CD14-positive monocyte (primary cell): Measurements from ENCODE around the gene DISP1. TPM values are rescaled to one million over a fixed set of nuclear protein-coding genes. Genes with fewer than 3 reads are reported as not detected.

ENCODE experiments used
- DNase-seq, 3 donors: peaks; one replicate each; pipeline ENCODE4 v3.0.0-alpha.2; 2011 to 2022
- H2AFZ ChIP-seq: 2 replicates; pipeline ENCODE4 v1.6.0; 2012; ENCODE audit warnings: mild to moderate bottlenecking, low read depth, low read length, inconsistent platforms; ENCODE audit not compliant: insufficient read depth, poor library complexity, severe bottlenecking
- H3K27ac ChIP-seq, 2 donors: 1 replicate in 1 of 2; 2 replicates in 1 of 2; pipeline ENCODE4 v1.5.1; 2012 to 2013; ENCODE audit warnings: low read length in 2 of 2, control low read depth in 1 of 2, inconsistent platforms in 1 of 2, low read depth in 1 of 2, mild to moderate bottlenecking in 1 of 2
- H3K27me3 ChIP-seq, 2 donors: one replicate each; pipeline versions ENCODE4 v1.6.0 to v1.6.1; 2011 to 2013; ENCODE audit warnings: low read length in 2 of 2; ENCODE audit not compliant: control insufficient read depth in 2 of 2, insufficient read depth in 2 of 2
- H3K36me3 ChIP-seq, 2 donors: replicated peaks in 1 of 2; 1 replicate in 1 of 2; 2 replicates in 1 of 2; pipeline versions ENCODE4 v1.5.1 to v1.6.1; 2012 to 2013; ENCODE audit warnings: low read length in 2 of 2, control low read depth in 1 of 2, inconsistent platforms in 1 of 2, mild to moderate bottlenecking in 1 of 2; ENCODE audit not compliant: insufficient read depth in 2 of 2, control insufficient read depth in 1 of 2
- H3K4me1 ChIP-seq, 2 donors: 1 replicate in 1 of 2; 2 replicates in 1 of 2; pipeline versions ENCODE4 v1.5.1 to v1.6.1; 2012 to 2013; ENCODE audit warnings: low read length in 2 of 2, control low read depth in 1 of 2, inconsistent platforms in 1 of 2, mild to moderate bottlenecking in 1 of 2, moderate library complexity in 1 of 2; ENCODE audit not compliant: insufficient read depth in 2 of 2, control insufficient read depth in 1 of 2
- H3K4me2 ChIP-seq: replicated peaks from 2 replicates; pipeline ENCODE3; 2012; ENCODE audit warnings: low read length, moderate library complexity, mild to moderate bottlenecking; ENCODE audit not compliant: poor library complexity, severe bottlenecking; ENCODE audit errors: extremely low read depth
- H3K4me3 ChIP-seq, 3 experiments: fragments of 200-600 bp in 1 of 3; sonication (generic) in 1 of 3; replicated peaks in 1 of 3; 1 replicate in 2 of 3; 2 replicates in 1 of 3; pipeline ENCODE4 v1.5.1; 2011 to 2013; ENCODE audit warnings: low read length in 3 of 3, mild to moderate bottlenecking in 3 of 3, control low read depth in 2 of 3, low read depth in 2 of 3, inconsistent platforms in 1 of 3, moderate library complexity in 1 of 3
- H3K79me2 ChIP-seq: 2 replicates; pipeline ENCODE4 v1.6.0; 2012; ENCODE audit warnings: mild to moderate bottlenecking, control low read depth, inconsistent platforms, low read length, moderate library complexity; ENCODE audit not compliant: insufficient read depth
- H3K9ac ChIP-seq: 2 replicates; pipeline ENCODE4 v1.6.0; 2017; ENCODE audit warnings: low read length, mild to moderate bottlenecking; ENCODE audit not compliant: insufficient read depth, poor library complexity, severe bottlenecking
- H3K9me3 ChIP-seq, 2 donors: replicated peaks in 1 of 2; 1 replicate in 1 of 2; 2 replicates in 1 of 2; pipeline versions ENCODE4 v1.5.1 to v1.6.1; 2012 to 2013; ENCODE audit warnings: low read length in 2 of 2, control low read depth in 1 of 2; ENCODE audit not compliant: control insufficient read depth in 1 of 2, insufficient read depth in 1 of 2
- H4K20me1 ChIP-seq: 2 replicates; pipeline ENCODE4 v1.6.0; 2012; ENCODE audit warnings: mild to moderate bottlenecking, low read length, control low read depth, moderate library complexity; ENCODE audit not compliant: insufficient read depth
- H3K27ac Mint-ChIP-seq, 7 donors: one replicate each; pipeline ENCODE4 v1.8.0; 2020; ENCODE audit warnings: mild to moderate bottlenecking in 7 of 7, mixed read lengths in 7 of 7, moderate library complexity in 6 of 7, inconsistent platforms in 2 of 7
- H3K27me3 Mint-ChIP-seq, 3 donors: one replicate each; pipeline ENCODE4 v1.8.0; 2021 to 2022; ENCODE audit warnings: low read depth in 3 of 3, mild to moderate bottlenecking in 3 of 3, mixed read lengths in 3 of 3, moderate library complexity in 3 of 3, inconsistent platforms in 1 of 3
- H3K36me3 Mint-ChIP-seq, 2 donors: one replicate each; pipeline ENCODE4 v1.8.0; 2020; ENCODE audit warnings: mixed read lengths in 2 of 2, inconsistent platforms in 1 of 2, mild to moderate bottlenecking in 1 of 2
- H3K4me1 Mint-ChIP-seq: one replicate; pipeline ENCODE4 v1.8.0; 2020; ENCODE audit warnings: mild to moderate bottlenecking, mixed read lengths
- H3K4me3 Mint-ChIP-seq, 2 donors: one replicate each; pipeline ENCODE4 v1.8.0; 2020; ENCODE audit warnings: mild to moderate bottlenecking in 2 of 2, mixed read lengths in 2 of 2, moderate library complexity in 1 of 2
- H3K9me3 Mint-ChIP-seq, 7 donors: one replicate each; pipeline ENCODE4 v1.8.0; 2020 to 2022; ENCODE audit warnings: mixed read lengths in 7 of 7, mild to moderate bottlenecking in 6 of 7, moderate library complexity in 6 of 7, inconsistent platforms in 2 of 7
- CTCF ChIP-seq: fragments of 200-600 bp; IDR thresholded peaks from one replicate; pipeline ENCODE4 v1.8.0; 2022; ENCODE audit warnings: antibody characterized with exemption, mild to moderate bottlenecking
- WGBS: methylation state at CpG from one replicate; pipeline ENCODE4 v1.1.5; 2013; ENCODE audit warnings: missing lambda C conversion rate; ENCODE audit not compliant: insufficient coverage; 5-methylcytosine and 5-hydroxymethylcytosine counted together
- intact Hi-C, 2 donors: fragments of 100-400 bp; cut with micrococcal nuclease; formaldehyde crosslinking; loops; one replicate each; pipeline versions ENCODE4 v1.15.0 to v1.15.1; 2023
- polyA plus RNA-seq, 3 donors: library from polyadenylated mRNA; depleted of rRNA in 1 of 3; unstranded in 2 of 3; stranded (reverse) in 1 of 3; fragments of 300-500 nt in 2 of 3; fragments of >200 nt in 1 of 3; fragmentation: Illumina TruSeq in 2 of 3; gene quantifications; 1 replicate in 2 of 3; 2 replicates in 1 of 3; pipeline ENCODE4 v1.2.3, GENCODE V29; 2012 to 2021

The DISP1 gene
- polyA plus RNA-seq, 3 donors = 0.34 to 2.1 (median 0.61) TPM

DNA sequence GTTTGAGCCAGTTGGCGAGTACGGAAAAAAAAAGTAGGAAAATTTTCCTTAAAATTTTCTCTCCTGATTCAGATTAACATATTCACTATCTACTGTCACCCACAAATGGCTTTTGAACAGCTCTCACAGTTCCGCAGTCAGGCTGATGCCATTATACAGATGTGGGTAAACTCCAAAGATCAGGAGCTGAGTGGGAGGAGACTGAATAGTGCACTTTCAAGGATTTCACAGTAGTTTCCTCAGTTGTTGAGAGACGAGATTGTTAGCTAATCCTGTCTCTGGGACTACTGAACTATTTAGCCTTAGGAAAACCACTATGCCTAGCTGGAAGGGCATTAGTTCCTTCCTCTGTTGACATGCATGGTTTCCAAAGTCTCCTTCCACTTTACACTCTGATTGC lies 3.2 kb upstream of the DISP1 start:
- peaks cover 0 to 3% of the 10 kb centered on the region in 2 donors for H3K36me3 Mint-ChIP-seq
- no peaks in the 10 kb centered on the region for H3K36me3 ChIP-seq
- no CpG with 5 or more reads among the region's 4 CpGs for WGBS
- H3K4me3 ChIP-seq = no peak overlapping the region
- H3K27ac ChIP-seq = no peak overlapping the region
- intact Hi-C loops = no loop called here
- H3K9me3 Mint-ChIP-seq = no peaks in the 10 kb centered on the region
- DNase-seq = no peak
- H3K27me3 ChIP-seq = no peaks in the 10 kb centered on the region
- H3K27ac Mint-ChIP-seq = no peak overlapping the region
- no peaks in the 10 kb centered on the region for H4K20me1 ChIP-seq
- no peak overlapping the region for H3K4me3 Mint-ChIP-seq
- peaks cover 16% of the 10 kb centered on the region for H3K4me1 Mint-ChIP-seq
- peaks cover 13 to 15% of the 10 kb centered on the region in 2 donors for H3K4me1 ChIP-seq
- no peaks in the 10 kb centered on the region for H3K9me3 ChIP-seq
- TF ChIP-seq CTCF = no peak
- H3K9ac ChIP-seq = no peak overlapping the region
- H3K27me3 Mint-ChIP-seq = peaks cover 0 to 8% (median 4%) of the 10 kb centered on the region in 3 donors
- H3K4me2 ChIP-seq = no peak overlapping the region
- H3K79me2 ChIP-seq = no peaks in the 10 kb centered on the region
- H2AFZ ChIP-seq = no peak overlapping the region

GRCh38 chr1:222813866-222814535 lies 838 bp upstream of the DISP1 start:
- Histone ChIP-seq H2AFZ (peak overlapping the region; percentile 98), H3K27me3 (no peaks in the 10 kb centered on the region), H3K27ac (peak overlapping the region; percentile 80 to 84), H3K4me3 (peak overlapping the region in 1 of 3 experiments; percentile 93), H3K79me2 (no peaks in the 10 kb centered on the region), H3K9me3 (no peaks in the 10 kb centered on the region), H3K4me1 (peaks cover 13 to 15% of the 10 kb centered on the region in 2 donors), H3K4me2 (peak overlapping the region; percentile 94), H3K36me3 (no peaks in the 10 kb centered on the region), H3K9ac (peak overlapping the region; percentile 80), H4K20me1 (no peaks in the 10 kb centered on the region)
- no peak for TF ChIP-seq CTCF
- WGBS = 95% methylated on average over 9 of the region's 14 CpGs
- Mint-ChIP-seq H3K9me3 (peaks cover 0 to under 1% (median 0%) of the 10 kb centered on the region in 7 donors), H3K36me3 (peaks cover 0 to 4% of the 10 kb centered on the region in 2 donors), H3K4me1 (peaks cover 18% of the 10 kb centered on the region), H3K27ac (peak overlapping the region; percentile 79 to 95 (median 89)), H3K4me3 (peak overlapping the region; percentile 91 to 97), H3K27me3 (peaks cover 0 to 7% (median 1%) of the 10 kb centered on the region in 3 donors)
- DNase-seq = no peak
- intact Hi-C loops = no loop called here
